Activated effector memory CD4-positive, alpha-beta T cell treated with anti-CD3 and anti-CD28 coated beads, Interleukin-2, amount 50 U/mL, for 16 hours (primary cell): ENCODE data around the gene IGFBP5.
A peak's percentile ranks its signal among the peaks of the same experiment; 100 is the strongest.

ENCODE experiments used
- DNase-seq: peaks from one replicate; pipeline ENCODE4 v3.0.0-alpha.2; 2020

The IGFBP5 gene

GRCh38 chr2:216687111-216687510 lies 8.2 kb downstream of the IGFBP5 start:
- DNase-seq: no peak

- DNase-seq: no peak
Observed at GRCh38 chr2:216685327-216685875, 9.9 kb downstream of the IGFBP5 start.

GRCh38 chr2:216683846-216684245 lies 11.5 kb downstream of the IGFBP5 start:
- no peak for DNase-seq

GRCh38 chr2:216681683-216682082 lies 13.7 kb downstream of the IGFBP5 start:
- no peak for DNase-seq

- no peak for DNase-seq
Observed at GRCh38 chr2:216680951-216681629, 14.3 kb downstream of the IGFBP5 start.

- DNase-seq: no peak
Observed at GRCh38 chr2:216679658-216680024, 15.7 kb downstream of the IGFBP5 start.

GRCh38 chr2:216678813-216679657 lies 16.3 kb downstream of the IGFBP5 start:
- DNase-seq: no peak

- no peak for DNase-seq
Observed at GRCh38 chr2:216678098-216678465, 17.3 kb downstream of the IGFBP5 start.

GRCh38 chr2:216677439-216678097 lies 17.8 kb downstream of the IGFBP5 start:
- no peak for DNase-seq

GRCh38 chr2:216676630-216677029 lies 18.7 kb downstream of the IGFBP5 start:
- DNase-seq: no peak

- DNase-seq: no peak
Observed at GRCh38 chr2:216674376-216674775, 21.0 kb downstream of the IGFBP5 start.

- DNase-seq: no peak
Observed at GRCh38 chr2:216673609-216674008, 21.7 kb downstream of the IGFBP5 start.

- DNase-seq: no peak
Observed at GRCh38 chr2:216673021-216673420, 22.3 kb downstream of the IGFBP5 start.

- DNase-seq: no peak
Observed at GRCh38 chr2:216672466-216672865, 22.9 kb downstream of the IGFBP5 start.

- DNase-seq: no peak
Observed at GRCh38 chr2:216671791-216672343, 23.5 kb downstream of the IGFBP5 start.

GRCh38 chr2:216671081-216671411 lies 24.3 kb downstream of the IGFBP5 start:
- DNase-seq: no peak

- DNase-seq: no peak
Observed at GRCh38 chr2:216670266-216671080, 24.9 kb downstream of the IGFBP5 start.

- DNase-seq: peak; percentile 86
Observed at GRCh38 chr2:216666461-216667233, 28.7 kb downstream of the IGFBP5 start.

GRCh38 chr2:216665717-216666116 lies 29.6 kb downstream of the IGFBP5 start:
- DNase-seq: no peak

GRCh38 chr2:216665242-216665641 lies 30.1 kb downstream of the IGFBP5 start:
- DNase-seq: no peak

GRCh38 chr2:216664593-216665034 lies 30.7 kb downstream of the IGFBP5 start:
- no peak for DNase-seq

GRCh38 chr2:216663846-216664245 lies 31.5 kb downstream of the IGFBP5 start:
- no peak for DNase-seq
